NB4 (cell line): ENCODE measurements around the gene STAB2.

Source experiments
- MYC ChIP-seq: IDR thresholded peaks from 2 replicates; pipeline ENCODE4 v1.6.1; 2011; ENCODE audit warnings: low read depth, low read length
- POLR2A ChIP-seq: IDR thresholded peaks from 2 replicates; pipeline ENCODE4 v1.6.1; 2011; ENCODE audit warnings: mild to moderate bottlenecking; ENCODE audit not compliant: insufficient read length; ENCODE audit errors: extremely low read depth
- TF ChIP-seq, protein P1 (sequence below): IDR thresholded peaks from one replicate; pipeline ENCODE4 v1.5.1; 2012; ENCODE audit warnings: low read depth, low read length
- TF ChIP-seq, protein P2 (sequence below): IDR thresholded peaks from 2 replicates; pipeline ENCODE4 v1.6.1; 2011; ENCODE audit warnings: low read depth, low read length

DNA sequence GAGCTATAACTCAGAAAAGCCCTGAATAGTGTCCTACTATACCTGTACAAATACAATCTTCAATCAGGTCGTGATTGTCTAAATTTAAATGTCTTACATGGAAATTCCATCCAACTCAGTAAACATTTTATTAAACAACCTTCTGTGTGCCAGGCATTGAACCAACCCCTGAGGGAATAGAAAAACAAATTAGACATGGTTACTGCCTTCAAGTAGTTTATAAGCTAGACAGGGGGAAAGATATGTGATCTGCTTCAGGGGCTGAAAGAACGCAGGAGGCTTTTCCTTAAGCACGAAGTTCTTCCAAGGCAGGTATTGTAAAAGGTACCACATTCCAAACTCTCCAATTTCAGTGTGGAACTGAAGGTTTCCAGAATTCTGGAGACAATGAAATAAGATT lies 39.7 kb upstream of the STAB2 start:
- TF ChIP-seq, protein P1, sequence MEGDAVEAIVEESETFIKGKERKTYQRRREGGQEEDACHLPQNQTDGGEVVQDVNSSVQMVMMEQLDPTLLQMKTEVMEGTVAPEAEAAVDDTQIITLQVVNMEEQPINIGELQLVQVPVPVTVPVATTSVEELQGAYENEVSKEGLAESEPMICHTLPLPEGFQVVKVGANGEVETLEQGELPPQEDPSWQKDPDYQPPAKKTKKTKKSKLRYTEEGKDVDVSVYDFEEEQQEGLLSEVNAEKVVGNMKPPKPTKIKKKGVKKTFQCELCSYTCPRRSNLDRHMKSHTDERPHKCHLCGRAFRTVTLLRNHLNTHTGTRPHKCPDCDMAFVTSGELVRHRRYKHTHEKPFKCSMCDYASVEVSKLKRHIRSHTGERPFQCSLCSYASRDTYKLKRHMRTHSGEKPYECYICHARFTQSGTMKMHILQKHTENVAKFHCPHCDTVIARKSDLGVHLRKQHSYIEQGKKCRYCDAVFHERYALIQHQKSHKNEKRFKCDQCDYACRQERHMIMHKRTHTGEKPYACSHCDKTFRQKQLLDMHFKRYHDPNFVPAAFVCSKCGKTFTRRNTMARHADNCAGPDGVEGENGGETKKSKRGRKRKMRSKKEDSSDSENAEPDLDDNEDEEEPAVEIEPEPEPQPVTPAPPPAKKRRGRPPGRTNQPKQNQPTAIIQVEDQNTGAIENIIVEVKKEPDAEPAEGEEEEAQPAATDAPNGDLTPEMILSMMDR: no peak
- TF ChIP-seq POLR2A: no peak
- TF ChIP-seq, protein P2, sequence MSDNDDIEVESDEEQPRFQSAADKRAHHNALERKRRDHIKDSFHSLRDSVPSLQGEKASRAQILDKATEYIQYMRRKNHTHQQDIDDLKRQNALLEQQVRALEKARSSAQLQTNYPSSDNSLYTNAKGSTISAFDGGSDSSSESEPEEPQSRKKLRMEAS: no peak
- no peak for TF ChIP-seq MYC
